Measurements from ENCODE around the gene VMP1.
"Not testable (repeated sequence)": the region's sequence is repeated elsewhere in the genome, so short reads cannot be mapped to it uniquely, and the experiment has no call there.

- not testable (repeated sequence) for TF ChIP-seq CTCF, POLR2A (IDR thresholded peaks at IDR 0.05)
Measured at GRCh38 chr17:59841091-59841881, 133.8 kb downstream of the VMP1 start.

All from suprapubic skin (tissue), 3 donors.